SK-MEL-5 (cell line): ENCODE measurements around the gene ERC2. TPM values are rescaled to one million over a fixed set of nuclear protein-coding genes. Genes with fewer than 3 reads are reported as not detected.
A peak's percentile ranks its signal among the peaks of the same experiment; 100 is the strongest.

Experiments used
- DNase-seq: peaks from one replicate; pipeline ENCODE4 v3.0.0-alpha.2; 2016; ENCODE audit warnings: low read depth, low spot score
- in situ Hi-C: cut with HindIII; loops from 2 replicates; pipeline ENCODE4 v1.10.0; 2016; ENCODE audit warnings: low sequenced_read_pairs, high pct_unique_total_duplicates, low pct_unique_long_range_greater_than_20kb
- total RNA-seq: library from RNA; depleted of rRNA; stranded (reverse); fragments of >200 nt; shearing (Covaris generic); gene quantifications from 2 replicates; pipeline ENCODE4 v1.2.3, GENCODE V29; 2014

Gene ERC2
- total RNA-seq, 1 experiment from 2014 or later = 0.50 TPM

DNA sequence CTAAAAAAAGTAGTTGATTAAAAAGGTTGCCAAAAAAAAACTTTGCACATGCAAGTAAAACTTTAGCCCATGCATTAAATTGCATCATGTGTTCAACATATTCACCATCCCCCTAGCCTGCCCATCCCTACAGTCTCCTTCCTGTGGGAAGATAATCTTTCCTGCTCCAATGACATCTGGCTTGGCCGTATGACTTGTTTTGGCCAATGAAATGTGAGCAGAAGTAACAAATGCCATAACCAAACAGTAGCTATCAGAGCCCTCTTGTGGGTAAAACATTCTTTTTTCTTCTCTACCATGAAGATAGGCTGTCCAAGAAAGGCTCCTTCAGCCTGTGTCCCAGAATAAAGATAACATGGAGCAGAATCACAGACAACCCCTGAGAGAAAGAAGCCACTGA is 15.3 kb downstream of the ERC2 start:
- DNase-seq = peak; percentile 21
- in situ Hi-C loops = no loop called here

DNA sequence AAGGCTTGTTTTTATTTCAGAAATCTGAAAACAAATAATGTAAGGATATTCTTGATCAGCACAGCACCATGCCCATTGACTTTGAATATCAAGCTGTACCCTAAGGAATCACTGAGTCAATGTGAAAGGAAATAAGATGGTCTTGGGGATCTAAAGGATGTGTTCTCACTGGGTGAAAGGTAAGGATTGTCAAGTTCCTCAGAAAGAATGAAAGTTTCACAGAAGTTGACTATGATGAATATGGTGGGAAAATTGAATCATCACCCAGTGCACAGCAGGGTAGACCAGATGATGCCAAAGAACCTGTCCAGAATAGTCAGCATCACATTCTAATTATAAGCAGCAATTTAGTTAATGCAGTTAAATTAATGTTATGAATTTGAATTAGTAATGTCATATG is 16.2 kb downstream of the ERC2 start:
- no peak for DNase-seq

GRCh38 chr3:56443372-56443771 is 24.9 kb downstream of the ERC2 start:
- no peak for DNase-seq
- in situ Hi-C loops = no loop called here

More for the DNA sequence above, 16.2 kb downstream of the ERC2 start:
- in situ Hi-C loops = no loop called here

DNA sequence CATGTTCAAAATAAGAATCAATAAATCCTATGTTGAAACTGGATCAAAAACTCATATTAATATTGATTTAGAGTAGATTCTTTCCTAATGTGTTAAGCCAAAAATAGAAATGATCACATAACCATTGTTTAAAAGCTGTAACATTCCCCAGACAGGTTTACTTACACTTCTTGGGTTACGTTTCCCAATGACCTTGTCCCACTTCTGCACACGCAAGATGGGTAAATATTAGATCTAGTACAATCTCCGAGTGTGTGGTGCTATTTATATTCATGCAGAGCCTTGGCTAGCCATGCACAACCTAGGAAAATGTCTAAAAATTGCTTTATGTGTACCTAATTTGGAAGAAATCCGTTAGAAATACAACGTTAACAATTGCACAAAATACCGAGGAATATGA is 39.6 kb downstream of the ERC2 start:
- in situ Hi-C loops = no loop called here
- DNase-seq = no peak

DNA sequence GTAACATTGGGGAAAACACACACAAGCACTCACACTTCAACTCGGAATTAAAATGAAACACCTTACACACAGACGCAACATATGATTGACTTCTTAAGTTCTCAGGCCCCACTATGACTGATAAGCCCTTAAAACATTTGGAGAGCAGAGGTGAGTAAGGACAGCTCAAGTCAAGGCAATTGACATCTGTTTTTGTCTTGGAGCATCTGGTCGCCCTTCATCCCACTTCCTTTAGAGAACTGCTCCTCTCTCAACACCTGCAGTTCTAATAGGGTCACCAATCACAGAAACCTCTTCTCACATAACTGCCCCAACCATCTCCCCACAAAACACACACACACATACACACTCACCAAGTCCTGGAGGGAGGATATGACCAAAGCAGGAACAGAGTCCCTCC is 43.4 kb downstream of the ERC2 start:
- no peak for DNase-seq
- in situ Hi-C loops = no loop called here

DNA sequence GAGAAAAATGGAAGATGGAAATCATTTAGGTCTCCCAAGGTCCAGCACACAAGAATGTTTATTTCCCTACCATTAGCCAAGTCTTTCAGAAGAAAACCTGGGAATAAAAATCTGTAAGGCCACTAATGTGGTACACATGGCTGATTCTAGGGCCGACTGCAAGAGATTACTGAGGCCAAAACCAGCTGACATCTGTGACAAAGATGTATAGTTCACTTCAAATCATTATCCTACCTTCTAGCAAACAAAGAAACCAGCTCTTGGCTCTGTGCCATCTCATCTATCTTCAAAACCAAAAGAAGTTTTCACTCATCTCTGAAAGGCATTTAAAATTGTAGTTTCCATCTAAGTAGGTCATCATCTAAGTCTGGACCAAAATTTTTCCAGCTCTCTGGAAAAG is 43.9 kb downstream of the ERC2 start:
- DNase-seq = no peak
- in situ Hi-C loops = no loop called here

DNA sequence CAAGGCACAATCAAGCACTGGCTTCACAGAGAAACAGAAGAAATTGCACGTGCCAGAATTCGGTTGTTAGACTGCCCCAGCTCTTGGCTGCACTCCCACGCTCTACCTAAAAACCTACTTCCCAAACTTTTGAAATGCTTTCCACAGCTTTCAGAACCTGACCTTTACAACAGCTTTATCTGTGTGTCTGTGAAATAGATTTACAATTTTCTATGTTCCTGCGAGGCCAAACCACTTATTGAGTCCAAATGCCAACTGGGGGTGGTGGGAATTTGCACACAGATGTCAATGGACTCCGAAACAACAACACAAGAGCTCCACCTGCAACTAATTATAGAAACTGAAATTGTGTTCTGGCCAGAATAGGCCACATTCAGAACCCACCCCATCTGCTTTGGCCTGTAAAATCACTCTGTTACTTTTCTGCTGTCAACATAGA is 44.6 kb downstream of the ERC2 start:
- no peak for DNase-seq
- in situ Hi-C loops = no loop called here

DNA sequence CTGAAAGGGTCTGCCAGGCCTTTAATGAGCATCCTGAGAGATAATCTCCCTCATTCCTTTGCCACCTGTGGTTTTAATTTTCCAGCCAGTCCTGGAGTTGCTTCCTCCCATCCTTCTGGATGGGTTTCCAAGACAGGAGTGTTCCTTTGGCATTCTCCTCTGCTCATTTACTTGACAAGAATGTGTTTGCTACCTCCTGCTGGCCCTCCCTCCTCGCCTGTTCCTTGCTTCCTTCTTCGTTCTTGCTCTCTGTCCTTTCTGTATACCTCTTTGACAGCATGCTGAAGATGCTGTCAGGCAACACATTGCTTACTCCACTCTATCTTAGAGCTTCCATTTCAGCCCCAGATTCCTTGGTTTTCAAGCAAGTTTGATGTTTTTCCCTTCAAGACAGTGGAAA is 46.0 kb downstream of the ERC2 start:
- in situ Hi-C loops = no loop called here

GRCh38 chr3:56421205-56421604 is 47.1 kb downstream of the ERC2 start:
- in situ Hi-C loops = no loop called here
- DNase-seq = no peak

More for the DNA sequence above, 46.0 kb downstream of the ERC2 start:
- DNase-seq = no peak

DNA sequence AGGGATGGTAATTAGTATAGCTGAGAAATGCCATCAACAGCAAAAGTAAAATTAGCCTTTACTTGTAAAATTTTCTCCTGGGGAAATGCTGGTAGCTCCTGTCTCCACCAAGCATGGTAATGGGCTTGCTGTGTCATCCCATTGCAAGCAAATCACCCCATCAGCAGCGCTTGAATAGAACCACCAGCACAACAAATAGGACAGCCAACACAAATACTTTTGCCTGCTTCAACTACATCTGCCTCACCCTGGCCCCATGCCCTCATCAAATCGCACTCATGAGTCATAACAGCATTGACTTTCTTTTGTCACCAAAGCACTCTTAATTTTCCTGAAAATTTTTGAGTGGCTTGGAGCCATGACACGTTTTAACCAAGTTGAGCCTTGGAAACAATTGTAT is 52.6 kb downstream of the ERC2 start:
- in situ Hi-C loops = no loop called here
- DNase-seq = no peak

DNA sequence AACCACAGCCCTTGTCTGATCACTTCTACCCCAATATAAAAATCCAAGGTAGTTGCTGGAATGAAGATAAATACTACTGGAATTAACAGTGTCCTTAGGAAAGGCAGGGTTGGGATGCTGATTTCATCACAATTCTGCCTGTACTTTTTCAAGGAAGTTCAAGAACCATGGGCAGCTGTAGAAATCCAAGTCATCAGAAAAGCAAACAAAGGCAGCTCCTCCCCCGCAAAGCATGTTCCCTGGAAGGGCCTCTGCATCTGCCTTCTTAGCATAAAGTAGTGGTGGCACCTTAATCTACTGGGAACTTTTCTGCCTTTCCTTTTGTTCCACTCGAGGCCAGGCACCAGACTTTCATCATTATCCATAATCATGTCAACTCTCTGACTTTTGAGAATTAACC is 54.4 kb downstream of the ERC2 start:
- no peak for DNase-seq
- in situ Hi-C loops = no loop called here

DNA sequence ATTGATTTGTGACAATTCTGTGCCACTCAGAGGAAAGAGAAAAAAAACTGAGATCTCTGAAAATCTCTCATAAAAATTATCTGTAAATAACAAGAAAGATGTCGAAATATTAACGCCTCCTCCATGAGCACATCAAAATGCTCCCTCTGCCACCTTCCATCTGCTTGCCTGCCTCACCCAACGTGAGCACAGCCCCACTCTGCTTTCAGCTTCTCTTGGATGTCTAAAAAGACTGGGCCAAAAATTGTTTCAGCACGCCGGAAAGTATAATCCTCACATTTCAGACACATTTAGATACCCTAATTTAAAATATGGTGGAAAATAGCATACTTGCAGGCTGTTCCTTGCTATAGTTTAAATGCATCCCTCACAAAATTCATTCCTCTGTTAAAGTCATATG is 57.1 kb downstream of the ERC2 start:
- no peak for DNase-seq
- in situ Hi-C loops = no loop called here

- no peak for DNase-seq
- in situ Hi-C loops = no loop called here
Observed at GRCh38 chr3:56410576-56410975, 57.7 kb downstream of the ERC2 start.

- in situ Hi-C loops = no loop called here
- DNase-seq = no peak
Observed at GRCh38 chr3:56409790-56410189, 58.5 kb downstream of the ERC2 start.

- DNase-seq = no peak
- in situ Hi-C loops = no loop called here
Observed at GRCh38 chr3:56408761-56409196, 59.5 kb downstream of the ERC2 start.

DNA sequence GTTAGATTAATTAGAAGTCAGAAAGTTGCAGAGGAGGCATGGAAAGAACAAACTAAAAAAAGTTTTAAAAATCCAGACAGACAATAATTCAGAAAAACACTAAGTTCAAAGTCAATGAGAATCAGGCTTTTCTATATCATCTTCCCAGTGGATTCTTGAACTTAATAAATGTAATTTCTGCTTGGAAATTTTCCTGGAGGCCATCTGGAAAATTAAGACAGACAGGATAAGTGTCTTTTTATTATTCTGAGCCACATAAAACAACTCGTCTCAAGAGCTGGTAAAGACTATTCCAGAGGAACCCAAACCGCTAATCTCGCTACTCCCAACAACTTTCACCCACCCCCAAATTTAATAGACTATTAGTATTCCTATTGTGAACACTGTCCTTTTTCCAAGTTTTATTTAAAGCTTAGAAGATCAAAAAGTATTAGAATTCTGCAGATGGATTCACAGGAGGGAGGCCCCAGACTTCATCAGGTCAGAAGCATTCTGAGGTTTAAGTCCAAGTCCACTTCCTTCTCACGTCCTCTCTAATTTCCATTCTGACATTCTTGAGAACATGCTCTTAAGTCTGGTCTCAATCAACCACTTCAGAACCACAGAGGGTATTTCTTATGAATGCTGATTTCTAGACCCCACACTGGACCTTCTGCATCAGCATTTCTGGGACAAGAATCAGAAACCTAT is 61.3 kb downstream of the ERC2 start:
- in situ Hi-C loops = no loop called here
- DNase-seq = no peak

DNA sequence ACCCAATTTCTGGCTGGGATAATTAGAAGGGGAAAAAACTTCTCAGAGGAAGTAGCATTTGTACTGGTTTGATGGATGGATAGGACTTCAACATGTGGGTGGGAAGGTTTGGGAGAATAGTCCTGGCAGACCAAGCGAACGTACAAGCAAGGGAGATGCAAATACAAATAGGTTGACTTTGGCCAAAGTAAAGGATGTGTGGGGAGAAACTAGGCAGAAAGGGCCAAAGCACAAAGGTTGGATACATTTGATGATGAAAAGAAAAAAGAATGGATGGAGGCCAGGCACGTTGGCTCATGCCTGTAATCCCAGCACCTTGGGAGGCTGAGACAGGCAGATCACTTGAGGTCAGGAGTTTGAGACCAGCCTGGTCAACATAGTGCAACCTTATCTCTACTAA is 63.4 kb downstream of the ERC2 start:
- DNase-seq = no peak
- in situ Hi-C loops = no loop called here

- no peak for DNase-seq
- in situ Hi-C loops = no loop called here
Observed at GRCh38 chr3:56398659-56399058, 69.6 kb downstream of the ERC2 start.

DNA sequence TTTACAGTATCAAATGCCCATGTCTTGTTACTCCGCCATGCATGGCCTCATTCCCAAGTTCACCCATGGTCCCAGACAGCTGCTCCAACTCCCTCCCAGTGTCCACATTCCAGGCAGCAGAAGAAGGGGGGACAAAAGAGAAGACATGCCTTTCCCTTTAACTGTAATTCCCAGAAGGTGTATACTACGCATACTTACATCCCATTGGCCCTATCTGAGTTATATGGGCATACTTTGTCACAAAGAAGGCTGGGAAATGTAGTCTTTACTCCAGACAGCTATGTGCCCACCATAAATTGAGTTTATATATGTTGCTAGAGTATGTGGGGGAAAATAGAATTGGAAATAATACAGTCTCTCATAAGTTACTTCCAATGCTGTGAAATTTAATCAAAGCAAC is 70.5 kb downstream of the ERC2 start:
- in situ Hi-C loops = no loop called here

More for the DNA sequence above, 70.5 kb downstream of the ERC2 start:
- DNase-seq = no peak
